HFF-Myc (cell line): ENCODE results near the gene CPXM1.

Experiments used
- DNase-seq: peaks from one replicate; pipeline ENCODE4 v3.0.0-alpha.2; 2011; ENCODE audit warnings: low read depth; ENCODE audit errors: extremely low read depth
- H3K4me3 ChIP-seq: replicated peaks from 2 replicates; pipeline ENCODE4 v1.5.1; 2011; ENCODE audit warnings: low read depth, mild to moderate bottlenecking, control low read depth, low read length
- CTCF ChIP-seq: IDR thresholded peaks from 2 replicates; pipeline ENCODE4 v1.5.1; 2012; ENCODE audit warnings: mild to moderate bottlenecking, low read depth, low read length, control low read depth; ENCODE audit errors: missing control alignments

The CPXM1 gene

GRCh38 chr20:2763186-2763585, 37.2 kb downstream of the CPXM1 start:
- no peak for TF ChIP-seq CTCF
- DNase-seq: no peak
- no peak overlapping the region for H3K4me3 ChIP-seq

GRCh38 chr20:2762578-2763131, 37.8 kb downstream of the CPXM1 start:
- no peak for DNase-seq
- TF ChIP-seq CTCF: no peak
- H3K4me3 ChIP-seq: no peak overlapping the region

- DNase-seq: no peak
- TF ChIP-seq CTCF: no peak
- H3K4me3 ChIP-seq: no peak overlapping the region
Measured at GRCh38 chr20:2761885-2762284, 38.5 kb downstream of the CPXM1 start.

- H3K4me3 ChIP-seq: no peak overlapping the region
- DNase-seq: no peak
- no peak for TF ChIP-seq CTCF
Measured at GRCh38 chr20:2760952-2761305, 39.5 kb downstream of the CPXM1 start.

- DNase-seq: no peak
- TF ChIP-seq CTCF: no peak
- no peak overlapping the region for H3K4me3 ChIP-seq
Measured at GRCh38 chr20:2760297-2760951, 40.0 kb downstream of the CPXM1 start.

DNA sequence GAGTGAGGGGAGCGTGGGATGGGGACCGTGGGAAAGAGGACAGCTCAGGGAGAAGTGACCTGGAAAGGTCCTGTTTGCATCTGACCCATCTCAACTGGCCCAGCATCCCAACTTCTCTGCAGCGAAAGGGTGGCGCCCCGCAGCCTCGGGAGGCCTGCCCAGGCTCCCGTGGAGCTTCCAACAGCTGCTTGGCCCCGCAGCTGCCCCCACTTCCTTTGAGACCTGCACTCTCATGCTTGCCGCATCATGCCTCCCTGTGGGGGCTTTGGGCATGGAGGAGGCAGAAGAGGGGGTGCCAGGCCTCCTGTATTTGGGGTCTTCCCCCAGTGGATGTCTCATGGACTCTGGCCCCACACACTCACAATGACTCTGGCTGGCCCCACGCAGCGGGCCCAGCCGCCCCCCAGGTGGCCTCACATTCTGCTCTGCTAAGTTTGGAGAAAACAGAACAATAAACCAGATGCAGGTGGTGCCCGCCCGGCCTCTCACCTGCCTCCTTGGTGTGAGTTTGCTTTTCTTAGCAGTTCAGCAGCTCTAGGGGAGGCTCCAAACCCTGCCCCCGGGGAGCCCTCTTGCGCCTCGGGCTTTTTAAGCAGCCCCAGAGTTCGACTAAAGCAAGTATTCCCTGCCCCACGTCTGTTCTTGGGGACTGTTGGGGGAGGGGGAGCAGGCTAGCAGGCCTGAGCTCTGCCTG, 40.7 kb downstream of the CPXM1 start:
- TF ChIP-seq CTCF: no peak
- DNase-seq: no peak
- no peak overlapping the region for H3K4me3 ChIP-seq
